ENCODE data around the gene TICAM1. TPM values are rescaled to one million over a fixed set of nuclear protein-coding genes. Genes with fewer than 3 reads are reported as not detected.
A peak's percentile ranks its signal among the peaks of the same experiment; 100 is the strongest.

Gene TICAM1
- total and polyA plus RNA-seq, 2 of the 8 experiments (the other 6 are each of a cell fraction or from before 2014, with no cell fraction given) = 0.41 to 0.65 TPM

- Histone ChIP-seq H3K4me2 (ENCODE audit: insufficient read depth in 1 of 2, low read depth in 2 of 2, low read length in 2 of 2) (peak overlapping the region in 1 of 2 experiments; percentile 29; a peak in 3 of 4 replicates), H3K27ac (ENCODE audit: low read depth, low read length) (peak overlapping the region; percentile 45; the same call in 1 of the 2 replicates), H3K4me1 (replicated peaks in 1 of 4; ENCODE audit: control insufficient read depth in 3 of 4, insufficient read depth in 4 of 4, low read length in 3 of 4) (peaks cover 0 to 19% (median 15%) of the 10 kb centered on the region in 4 experiments; a peak in 6 of 7 replicates), H4K20me1 (replicated peaks in 1 of 2; ENCODE audit: control insufficient read depth in 1 of 2, insufficient read depth in 2 of 2, low read length in 2 of 2) (no peaks in the 10 kb centered on the region), H3K79me1 (ENCODE audit: low read depth, low read length) (no peaks in the 10 kb centered on the region), H3K4me3 (ENCODE audit: extremely low read depth in 1 of 4, insufficient read depth in 2 of 4, low read depth in 3 of 4, low read length in 4 of 4) (no peak overlapping the region; a peak in 1 of 8 replicates), H3K79me2 (ENCODE audit: control insufficient read depth in 1 of 2, insufficient read depth in 2 of 2, low read length in 2 of 2) (no peaks in the 10 kb centered on the region), H3K23ac (ENCODE audit: insufficient read length) (no peak overlapping the region), H2BK5ac (ENCODE audit: low read depth, low read length) (peak overlapping the region; percentile 87; the same call in 1 of the 2 replicates), H2BK120ac (replicated peaks; ENCODE audit: low read depth, low read length) (peak overlapping the region; percentile 77), H2AFZ (ENCODE audit: low read length) (0 out of 2 replicates have a peak overlapping the region, but pooled peaks have one; percentile 13), H4K8ac (ENCODE audit: extremely low read depth, insufficient read depth, low read length) (peak overlapping the region; percentile 80), H3K23me2 (ENCODE audit: low read depth, low read length) (no peaks in the 10 kb centered on the region; the same call in 1 of the 2 replicates), H3K27me3 (replicated peaks in 1 of 4; ENCODE audit: control insufficient read depth in 3 of 4, extremely low read depth in 1 of 4, insufficient read depth in 3 of 4, low read length in 3 of 4) (no peaks in the 10 kb centered on the region; a peak in 1 of 7 replicates), H3K9ac (replicated peaks in 1 of 4; ENCODE audit: extremely low read depth in 1 of 4, low read depth in 3 of 4, low read length in 3 of 4) (no peak overlapping the region), H4K5ac (ENCODE audit: insufficient read length, low read depth, low read length) (peak overlapping the region; percentile 6), H3K18ac (ENCODE audit: extremely low read depth, low read length) (peak overlapping the region; percentile 48; the same call in 1 of the 2 replicates), H2BK12ac (ENCODE audit: low read depth, low read length) (peak overlapping the region; percentile 75; the same call in 1 of the 2 replicates), H3K56ac (replicated peaks; ENCODE audit: insufficient read length, low read depth, low read length) (no peak overlapping the region), H3K36me3 (ENCODE audit: control insufficient read depth in 2 of 4, insufficient read depth in 4 of 4, low read length in 3 of 4) (no peaks in the 10 kb centered on the region), H2BK20ac (ENCODE audit: low read length) (peak overlapping the region; percentile 86; the same call in 1 of the 2 replicates), H3K14ac (ENCODE audit: insufficient read length) (no peak overlapping the region), H2AK5ac (ENCODE audit: low read depth, low read length) (no peak overlapping the region), H3K4ac (replicated peaks; ENCODE audit: insufficient read length, low read depth, low read length) (peak overlapping the region; percentile 13), H3K9me3 (ENCODE audit: insufficient read depth in 2 of 2, low read depth in 1 of 2, low read length in 1 of 2) (no peaks in the 10 kb centered on the region), H2BK15ac (ENCODE audit: low read length) (no peak overlapping the region), H4K91ac (replicated peaks; ENCODE audit: insufficient read length, low read length) (peak overlapping the region; percentile 95)
- WGBS, 2 experiments (ENCODE audit: extremely low coverage in 1 of 2, insufficient coverage in 1 of 2, insufficient read length in 1 of 2, insufficient replicate concordance in 2 of 2, low coverage in 1 of 2, low lambda C conversion rate in 2 of 2, missing lambda C conversion rate in 1 of 2) = 72% methylated on average over 24 of the region's 30 CpGs; no CpG with 5 or more reads in 1 of the 2 experiments
- FAIRE-seq (no peak), DNase-seq (ENCODE audit: low read depth in 1 of 2, low spot score in 2 of 2) (peak in 1 of 2 experiments; percentile 60)
- CTCF ChIA-PET (ENCODE audit: partially characterized antibody) = interaction anchor here (0.6 to 1.8 kb wide), 3 partner anchors 9 to 34 kb away, joined by 3 to 8 read pairs (median 4); partner anchors contain the start of gene ARRDC5
- POLR2A ChIA-PET (ENCODE audit: partially characterized antibody) = interaction anchor here (0.5 to 1.4 kb wide), 4 partner anchors 17 to 98 kb away, joined by 3 to 4 read pairs (median 3); partner anchors contain the start of gene KDM4B
- TF ChIP-seq TBP (IDR thresholded peaks at IDR 0.05; ENCODE audit: low read depth, low read length) (no peak), JUN (IDR thresholded peaks at IDR 0.05; ENCODE audit: low read depth, low read length) (no peak), POLR2AphosphoS5 (IDR thresholded peaks at IDR 0.05; ENCODE audit: low read depth, low read length) (no peak), RNF2 (IDR thresholded peaks at IDR 0.05; ENCODE audit: borderline replicate concordance, low read depth, low read length, missing control alignments, poor library complexity, severe bottlenecking) (no peak), BRCA1 (IDR thresholded peaks at IDR 0.05; ENCODE audit: low read depth, low read length) (no peak), SIN3A (conservative IDR thresholded peaks at IDR 0.05 in 1 of 2, IDR thresholded peaks at IDR 0.05 in 1 of 2; ENCODE audit: low read depth in 1 of 2, low read length in 2 of 2) (no peak), SRF (IDR thresholded peaks at IDR 0.05; ENCODE audit: low read depth, low read length) (no peak), EGR1 (IDR thresholded peaks at IDR 0.05; ENCODE audit: borderline replicate concordance, low read depth, low read length) (no peak)
- TF ChIP-seq, protein P1, sequence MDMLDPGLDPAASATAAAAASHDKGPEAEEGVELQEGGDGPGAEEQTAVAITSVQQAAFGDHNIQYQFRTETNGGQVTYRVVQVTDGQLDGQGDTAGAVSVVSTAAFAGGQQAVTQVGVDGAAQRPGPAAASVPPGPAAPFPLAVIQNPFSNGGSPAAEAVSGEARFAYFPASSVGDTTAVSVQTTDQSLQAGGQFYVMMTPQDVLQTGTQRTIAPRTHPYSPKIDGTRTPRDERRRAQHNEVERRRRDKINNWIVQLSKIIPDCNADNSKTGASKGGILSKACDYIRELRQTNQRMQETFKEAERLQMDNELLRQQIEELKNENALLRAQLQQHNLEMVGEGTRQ (IDR thresholded peaks at IDR 0.05; ENCODE audit: low read length) = no peak
These were observed 46.4 kb upstream of the TICAM1 start for GRCh38 chr19:4877753-4878490.

Measured in H1 (cell line).